GM19395 (cell line): ENCODE data around the gene TADA1.

Source experiments
- ATAC-seq: cut with Tn5 transposase; IDR thresholded peaks from one replicate; pipeline ENCODE4 v1.9.1; 2021; ENCODE audit warnings: mild to moderate bottlenecking, moderate library complexity; ENCODE audit not compliant: unreplicated experiment

TADA1 gene, protein sequence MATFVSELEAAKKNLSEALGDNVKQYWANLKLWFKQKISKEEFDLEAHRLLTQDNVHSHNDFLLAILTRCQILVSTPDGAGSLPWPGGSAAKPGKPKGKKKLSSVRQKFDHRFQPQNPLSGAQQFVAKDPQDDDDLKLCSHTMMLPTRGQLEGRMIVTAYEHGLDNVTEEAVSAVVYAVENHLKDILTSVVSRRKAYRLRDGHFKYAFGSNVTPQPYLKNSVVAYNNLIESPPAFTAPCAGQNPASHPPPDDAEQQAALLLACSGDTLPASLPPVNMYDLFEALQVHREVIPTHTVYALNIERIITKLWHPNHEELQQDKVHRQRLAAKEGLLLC

DNA sequence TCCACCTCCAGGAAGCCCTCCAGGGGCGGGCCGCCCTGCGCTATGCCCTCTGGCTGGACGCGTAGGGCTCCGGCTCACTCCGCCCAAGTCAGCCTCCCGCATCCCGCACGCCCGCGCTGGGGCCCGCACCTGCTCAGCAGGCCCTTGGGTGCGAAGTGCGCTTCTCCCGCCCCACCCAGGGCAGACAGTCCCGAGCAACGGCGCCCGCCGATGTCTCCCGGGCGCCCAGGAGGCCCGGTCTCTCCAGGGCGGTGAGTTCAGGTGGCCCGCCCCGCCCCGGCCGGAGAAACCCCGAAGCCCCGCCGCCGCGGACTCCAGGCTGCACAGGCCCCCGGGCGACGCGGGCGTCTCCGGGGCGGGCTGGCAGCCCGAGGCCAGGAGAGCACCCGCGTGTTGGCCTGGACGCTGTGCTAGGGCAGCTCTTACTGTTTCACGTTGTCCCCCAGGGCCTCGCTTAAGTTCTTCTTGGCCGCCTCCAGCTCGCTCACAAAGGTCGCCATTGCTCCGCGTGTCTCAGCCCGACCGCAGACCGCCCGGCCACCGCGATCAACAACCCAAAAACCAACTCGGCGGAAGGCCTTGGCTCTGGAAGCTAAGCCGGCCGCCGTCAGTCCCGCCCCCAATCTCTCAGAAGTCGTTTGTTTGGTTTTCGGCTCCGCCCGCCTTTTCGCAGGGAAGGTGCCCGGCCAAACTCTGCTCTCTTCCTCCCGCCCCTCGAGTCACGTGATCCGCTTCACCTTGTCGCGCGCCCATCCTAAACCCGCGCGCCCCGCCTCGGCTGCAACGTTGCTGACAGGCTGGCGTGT is at the start of gene TADA1:
Gene TADA1, minus strand, starts transcription at position 531 of the 806 bp plus-strand sequence. Its CDS starts 31 bp downstream, at position 500.
- ATAC-seq: peak; percentile 90

DNA sequence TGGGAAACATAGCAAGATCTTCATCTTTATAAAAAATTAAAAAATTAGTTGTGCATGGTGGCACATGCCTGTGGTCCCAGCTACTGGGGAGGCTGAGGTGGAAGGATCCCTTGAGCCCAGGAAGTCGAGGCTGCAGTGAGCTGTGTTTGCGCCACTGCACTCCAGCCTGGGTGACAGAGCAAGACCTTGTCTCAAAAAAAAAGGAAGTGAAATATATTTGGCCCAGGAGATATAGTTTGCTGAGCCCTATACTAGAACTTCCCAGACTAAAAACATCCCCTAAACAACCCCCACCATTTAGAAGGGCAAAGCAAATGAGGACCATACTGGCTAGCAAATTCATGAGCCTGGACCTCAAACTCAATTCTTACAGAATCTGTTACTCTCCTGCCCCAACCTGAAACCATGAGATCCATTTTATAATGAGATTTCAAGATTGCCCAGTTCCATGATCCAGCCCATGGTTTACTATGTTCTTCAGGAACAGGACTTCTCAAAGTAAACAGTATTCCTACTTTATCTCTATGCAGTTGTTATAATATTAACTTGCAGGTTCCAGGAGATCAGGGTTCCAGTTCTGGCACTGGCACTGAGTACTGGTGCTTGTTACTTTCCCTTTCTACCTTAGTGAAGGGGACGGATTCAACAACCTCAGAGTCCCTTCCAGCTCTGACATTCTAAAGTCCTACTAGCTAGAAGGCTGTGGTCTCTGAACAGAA is 48.9 kb upstream of the TADA1 start:
- peak; percentile 90 for ATAC-seq

DNA sequence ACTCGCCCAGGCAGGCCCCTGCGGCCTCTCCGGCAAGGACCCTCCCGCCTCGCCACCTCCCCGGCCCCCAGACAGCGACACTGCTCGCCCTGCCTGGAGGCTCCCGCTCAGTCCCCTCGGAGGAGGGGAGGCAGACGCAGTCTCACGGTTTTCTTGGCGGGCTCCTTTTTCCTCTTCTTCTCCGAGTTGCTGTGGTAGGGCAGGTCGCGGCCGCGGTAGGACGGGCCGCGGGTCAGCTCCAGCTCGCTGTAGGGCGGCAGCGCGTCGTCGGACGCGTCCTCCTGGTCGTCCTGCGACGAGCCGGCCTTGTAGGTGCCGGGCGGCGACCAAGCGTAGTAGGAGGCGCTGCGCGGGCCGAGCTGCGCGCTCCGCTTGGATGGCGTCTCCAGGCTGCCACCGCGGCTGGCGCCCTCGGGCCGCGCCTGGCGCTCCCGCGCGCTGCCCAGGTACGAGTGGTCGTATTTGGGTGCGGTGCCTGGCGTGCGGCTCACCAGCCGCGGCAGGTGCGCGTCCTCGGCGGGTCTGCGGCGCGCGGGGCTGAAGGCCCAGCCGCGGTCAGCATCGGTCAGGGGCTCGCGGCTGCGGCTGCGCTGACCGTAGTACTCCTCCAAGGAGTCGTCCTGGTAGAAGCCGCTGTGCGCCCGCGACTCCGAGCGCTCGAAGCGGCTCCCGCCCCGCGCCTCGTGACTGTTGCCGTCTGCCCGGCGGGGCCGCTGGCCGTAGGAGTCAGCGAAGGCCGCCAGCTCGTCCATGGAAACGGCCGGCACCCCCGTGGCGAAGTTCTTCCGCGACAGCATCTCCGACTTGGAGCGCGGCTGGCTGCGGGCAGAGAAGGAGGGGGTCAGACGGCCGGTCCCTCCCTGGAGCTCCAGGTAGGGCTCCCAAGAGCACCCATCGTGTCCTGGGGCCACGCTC is 44.8 kb upstream of the TADA1 start:
- no peak for ATAC-seq

DNA sequence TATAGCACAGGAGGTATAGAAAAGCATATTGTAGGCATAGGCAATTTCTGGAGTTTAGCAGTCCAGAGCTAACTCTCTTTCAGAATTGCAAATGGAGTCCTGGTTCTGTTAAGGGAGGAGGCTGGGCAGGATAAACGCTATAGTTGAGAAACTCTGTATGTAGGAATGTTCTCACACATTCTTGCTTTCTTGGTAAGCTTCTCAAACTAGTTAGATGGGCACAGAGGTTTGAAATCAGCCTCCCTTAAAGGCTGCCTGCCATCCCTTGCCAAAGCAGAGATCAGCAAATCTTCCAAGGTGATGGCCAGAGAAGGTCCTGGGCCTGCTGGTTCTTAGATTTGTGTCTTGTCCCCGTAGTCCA is 42.9 kb upstream of the TADA1 start:
- ATAC-seq: no peak

DNA sequence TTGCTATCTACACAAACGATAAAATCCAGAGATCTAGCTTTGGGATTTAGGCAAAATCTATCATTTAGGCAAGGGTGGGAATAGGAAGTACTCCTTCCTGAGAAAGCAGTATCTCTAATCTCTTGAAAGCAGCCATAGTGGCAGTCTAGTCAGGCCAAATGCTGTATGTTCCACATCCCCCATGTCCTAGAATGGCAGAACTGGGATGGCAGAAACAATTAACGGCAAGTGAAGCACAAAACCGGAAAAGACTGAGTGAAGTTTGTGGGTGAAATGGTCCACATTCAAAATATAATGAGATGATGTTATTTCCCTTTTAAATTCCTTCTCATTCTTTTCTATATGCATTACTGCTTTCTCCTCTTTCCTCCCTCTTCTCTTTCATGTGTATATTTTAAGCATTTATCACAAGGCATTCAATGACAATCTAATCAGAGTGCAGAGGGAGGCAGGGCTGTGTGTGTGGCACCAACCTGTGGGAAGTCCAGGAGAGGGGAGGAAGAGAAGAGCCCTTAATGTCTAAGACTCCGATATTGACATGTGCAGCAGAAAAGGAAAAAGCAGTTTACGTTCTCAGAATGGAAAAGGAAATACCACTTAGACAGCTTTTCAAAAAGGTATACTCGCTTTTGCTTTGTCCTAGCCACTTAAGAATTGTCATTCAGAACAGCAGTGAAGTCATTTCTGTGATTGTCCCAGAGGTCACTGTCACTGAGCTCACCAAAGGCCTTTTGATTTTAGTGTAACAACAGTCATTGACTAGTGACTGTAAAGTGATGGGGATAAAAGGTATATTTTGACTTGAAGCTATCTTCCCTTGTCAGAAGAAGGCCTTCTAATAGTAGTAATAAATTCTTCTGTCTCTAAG is 42.3 kb upstream of the TADA1 start:
- ATAC-seq: no peak

DNA sequence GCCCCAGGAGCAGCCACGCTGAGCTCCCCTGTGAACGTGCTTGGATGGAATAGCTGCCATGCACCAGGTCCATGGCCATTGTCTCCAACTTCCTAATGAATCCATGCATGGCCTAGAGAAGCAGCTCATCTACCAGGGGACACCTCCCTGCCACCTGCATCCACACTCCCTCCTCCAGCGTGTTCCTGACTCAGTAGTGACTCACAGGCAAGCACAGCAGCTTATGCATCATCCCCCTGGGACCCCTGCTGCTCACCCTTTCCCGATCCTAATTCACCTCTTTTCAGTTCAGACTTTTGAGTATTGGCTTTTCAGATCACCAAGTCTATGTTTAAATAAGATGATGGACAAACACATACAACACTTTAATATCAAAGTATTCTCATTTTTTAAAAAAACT is 39.9 kb upstream of the TADA1 start:
- ATAC-seq: no peak

DNA sequence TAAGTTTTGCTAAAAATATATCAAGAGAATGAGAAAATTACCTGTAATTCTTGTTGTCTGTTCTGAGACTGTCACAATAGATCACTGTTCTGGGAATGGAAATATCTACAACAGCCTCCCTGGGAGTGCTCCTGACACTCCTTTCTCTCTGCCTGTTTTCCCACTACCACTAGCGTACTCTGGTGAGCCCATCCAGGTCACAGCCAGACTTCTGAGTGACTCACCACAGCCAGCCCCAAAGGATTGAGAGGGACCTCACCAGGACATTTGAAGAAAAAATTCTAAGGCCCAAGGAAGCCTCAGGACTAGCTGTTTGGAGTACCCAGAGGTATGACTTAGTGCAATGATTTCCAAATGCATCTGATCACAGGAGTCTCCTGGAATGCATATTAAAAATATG is 39.0 kb upstream of the TADA1 start:
- no peak for ATAC-seq

DNA sequence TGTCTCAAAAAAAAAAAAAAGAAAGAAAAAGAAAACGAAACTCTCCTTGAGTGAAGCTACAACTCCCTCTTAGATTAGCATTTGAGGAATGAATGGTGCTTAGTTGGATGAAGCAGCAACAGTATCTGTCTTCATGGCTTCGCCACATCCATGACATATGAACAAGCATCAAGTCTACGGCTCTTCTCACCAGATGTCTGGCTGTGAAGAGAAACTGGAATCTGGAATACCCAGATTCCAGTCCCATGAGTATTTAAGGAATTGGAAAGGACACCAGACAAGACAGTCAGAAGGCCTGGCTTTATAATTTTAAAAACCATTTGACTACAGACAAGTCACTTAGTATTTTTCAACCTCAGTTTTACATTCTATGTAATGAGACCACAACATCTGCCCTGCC is 38.0 kb upstream of the TADA1 start:
- ATAC-seq: no peak

DNA sequence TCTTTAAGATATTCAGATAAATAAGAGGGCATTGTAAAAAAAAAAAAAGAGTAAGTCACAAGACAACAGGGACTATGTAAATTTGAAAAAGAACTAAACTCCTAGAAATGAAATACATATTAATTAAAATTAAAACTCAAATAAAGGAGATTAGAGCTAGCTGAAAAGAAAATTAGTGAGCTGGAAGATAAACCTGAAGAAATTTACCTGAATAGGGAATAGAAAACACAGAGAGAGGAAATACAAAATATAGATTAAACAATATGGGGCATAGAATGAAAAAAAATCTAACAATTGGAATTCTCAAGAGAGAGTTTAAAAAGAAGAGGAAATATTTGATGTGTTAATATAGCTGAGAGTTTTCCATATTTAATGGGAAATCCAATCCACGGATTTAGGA is 35.6 kb upstream of the TADA1 start:
- ATAC-seq: no peak

DNA sequence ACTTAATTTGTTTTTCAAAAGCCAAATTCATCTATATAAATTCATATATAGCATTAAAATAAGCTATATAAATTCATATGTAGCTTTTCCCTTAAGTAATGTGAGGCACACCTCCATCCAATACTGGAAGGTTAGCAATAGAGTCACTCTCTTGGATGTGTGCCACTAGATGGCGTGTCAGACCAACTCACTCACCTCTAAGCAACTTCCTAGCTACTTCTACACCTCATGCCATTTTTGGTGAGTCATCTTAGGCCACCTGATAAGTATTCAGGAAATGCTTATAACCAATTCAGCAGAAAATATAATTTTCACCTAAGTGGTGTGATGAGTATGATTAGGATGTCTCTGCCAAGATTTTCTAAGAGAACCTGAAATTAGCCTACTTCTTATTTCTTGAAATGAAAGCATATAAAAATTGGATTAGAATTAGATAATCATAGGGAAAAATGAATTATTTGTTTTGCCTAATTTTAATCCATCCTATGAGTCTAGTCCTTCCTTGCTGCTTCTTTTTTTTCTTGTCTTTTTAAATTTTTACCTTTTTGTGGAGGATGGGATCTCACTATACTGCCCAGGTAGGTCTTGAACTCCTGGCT is 34.4 kb upstream of the TADA1 start:
- ATAC-seq: peak; percentile 98

DNA sequence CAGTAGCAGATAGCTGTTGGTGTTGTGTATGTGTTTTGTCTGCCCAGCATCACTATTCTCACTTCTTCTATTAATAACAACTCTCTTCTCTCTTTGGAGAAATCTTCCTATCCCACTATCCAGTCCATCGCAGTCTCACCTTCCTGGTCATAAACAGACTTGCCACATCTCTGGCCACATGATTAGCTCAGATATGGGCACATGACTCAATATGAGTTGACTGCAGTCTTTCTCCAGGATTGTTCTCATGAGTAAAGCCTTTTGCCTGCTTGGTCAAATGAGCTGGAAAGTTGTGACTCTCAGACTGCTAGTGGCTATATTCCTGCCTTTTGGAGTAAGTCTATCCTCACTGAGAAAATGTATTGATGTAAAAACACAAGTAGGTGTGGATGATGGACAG is 32.9 kb upstream of the TADA1 start:
- ATAC-seq: no peak

DNA sequence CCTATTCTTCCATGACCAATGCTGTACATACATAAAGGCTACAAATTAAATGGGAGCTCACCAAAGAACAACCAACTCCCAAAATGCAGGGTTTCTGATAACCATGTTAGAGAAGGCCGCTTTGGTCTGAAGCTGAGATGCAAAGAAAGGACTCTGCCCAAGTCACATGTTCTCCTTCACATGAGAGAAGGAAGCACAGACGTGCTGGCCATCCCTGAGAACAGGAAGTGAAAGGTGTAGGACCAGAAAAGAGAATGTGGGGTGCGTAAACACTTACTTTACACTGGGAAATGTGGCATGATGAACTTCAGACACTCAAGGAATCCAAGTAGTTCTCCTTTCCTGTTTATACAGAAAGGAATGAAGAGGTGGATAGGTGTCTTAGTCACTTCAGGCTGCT is 31.7 kb upstream of the TADA1 start:
- ATAC-seq: no peak

DNA sequence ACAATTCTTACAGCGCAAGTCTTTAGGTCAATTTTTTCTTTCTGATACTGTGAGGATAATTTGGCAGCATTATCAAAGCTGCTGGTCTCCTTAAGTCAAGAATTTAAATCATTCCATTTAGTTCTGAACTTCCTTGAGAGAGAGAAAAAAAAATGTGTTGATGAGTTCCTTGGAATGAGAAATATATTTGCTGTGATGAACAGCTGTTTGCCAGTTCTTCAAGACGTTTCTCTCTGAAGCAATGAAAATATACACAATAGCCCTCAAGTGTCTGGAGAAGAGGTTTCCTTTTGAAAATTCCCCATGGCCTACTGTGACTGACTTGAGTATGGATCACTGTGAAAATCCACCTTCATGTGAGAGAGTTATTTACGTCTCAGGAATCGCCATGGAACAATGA is 31.0 kb upstream of the TADA1 start:
- ATAC-seq: no peak

DNA sequence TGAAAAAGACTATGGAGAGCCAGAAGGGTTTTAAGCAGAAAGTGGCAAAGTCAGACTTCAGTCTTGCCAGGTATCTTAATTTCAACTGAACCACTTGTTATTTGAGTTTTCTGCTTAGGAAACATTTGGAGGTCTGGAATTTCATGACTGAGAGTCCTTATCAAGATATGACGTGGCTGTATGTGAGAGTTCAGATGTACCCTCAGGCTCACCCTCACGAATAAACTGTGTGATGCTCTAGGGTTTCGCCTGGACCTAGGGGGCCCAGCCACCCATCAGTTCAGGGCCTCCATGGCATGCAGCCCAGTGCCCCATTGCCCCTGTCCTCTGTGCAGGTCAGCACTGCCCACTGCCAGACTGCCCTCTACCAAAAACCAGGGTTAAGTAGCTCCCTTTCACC is 30.6 kb upstream of the TADA1 start:
- ATAC-seq: no peak

DNA sequence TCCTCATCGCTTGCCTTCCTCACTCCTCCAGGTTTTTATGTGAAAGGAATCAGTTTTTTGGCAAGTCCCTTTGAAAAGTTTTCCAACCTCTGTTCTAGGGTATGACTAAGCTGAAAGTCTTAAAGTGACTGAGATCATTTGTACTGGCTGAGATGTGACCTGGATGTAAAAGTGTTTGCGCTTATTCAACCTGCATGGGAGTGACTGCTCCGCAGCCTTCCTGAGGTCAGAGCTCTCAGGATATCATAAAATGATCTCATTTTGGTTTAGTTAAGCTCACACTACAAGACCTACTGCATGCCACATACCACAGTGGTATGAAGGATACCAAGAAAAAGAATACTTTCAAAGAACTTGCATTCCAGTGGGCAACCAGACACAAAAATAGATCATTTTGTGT is 29.8 kb upstream of the TADA1 start:
- no peak for ATAC-seq

DNA sequence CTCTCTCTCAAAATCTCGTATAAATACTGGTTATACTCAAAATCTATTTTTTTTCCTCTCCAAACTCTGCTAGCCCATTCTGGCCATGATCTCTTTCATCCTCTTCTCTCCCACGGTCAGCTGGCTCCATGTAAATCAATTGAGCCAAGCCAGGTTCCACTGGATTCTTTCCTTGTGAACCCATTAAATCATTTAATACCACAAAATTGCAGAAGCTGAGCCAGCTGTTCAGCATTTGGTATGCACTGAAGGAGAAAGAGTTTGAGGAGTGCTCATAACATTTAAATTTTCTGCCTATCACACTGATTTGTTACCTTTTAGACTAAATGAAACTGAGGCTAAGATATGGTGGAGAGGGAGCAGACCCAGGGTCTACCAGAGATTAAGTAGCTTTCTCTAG is 29.1 kb upstream of the TADA1 start:
- ATAC-seq: no peak

DNA sequence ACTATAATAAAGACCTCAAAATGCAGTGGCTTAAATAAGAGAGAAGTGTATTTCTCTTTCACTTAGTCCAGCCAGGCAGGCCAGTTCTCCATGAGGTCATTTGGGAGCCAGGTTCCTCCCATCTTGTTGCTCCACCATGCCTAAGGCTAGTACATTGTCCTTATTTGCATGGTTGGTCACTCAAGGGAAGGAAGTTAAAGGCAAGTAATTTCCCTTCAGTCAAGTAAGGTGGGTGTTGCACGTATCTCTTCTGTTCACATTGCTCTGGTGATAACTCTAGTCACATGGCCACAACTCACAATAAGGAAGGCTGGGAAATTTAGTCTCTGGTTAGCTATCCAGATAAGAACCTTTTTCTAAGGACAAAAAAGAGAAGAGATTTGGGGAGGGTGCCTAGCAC is 27.2 kb upstream of the TADA1 start:
- no peak for ATAC-seq

DNA sequence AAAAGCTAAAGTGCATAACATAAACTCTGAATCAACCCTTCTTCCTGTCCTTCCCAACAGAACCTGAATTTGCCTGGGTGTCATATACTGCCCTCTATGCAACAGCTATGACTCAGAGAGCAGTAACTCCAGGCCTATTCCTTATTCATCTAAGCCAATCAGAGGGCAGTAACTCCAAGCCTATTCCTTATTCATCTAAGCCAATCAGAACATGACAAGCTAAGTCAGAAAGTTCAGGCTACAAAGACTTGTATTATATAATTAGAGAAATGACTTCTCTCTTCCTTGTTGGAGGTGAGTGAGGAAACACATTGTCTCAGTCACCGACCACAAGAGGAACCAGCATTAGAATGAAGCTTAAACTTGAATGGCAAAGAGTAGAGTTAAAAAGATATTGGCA is 26.2 kb upstream of the TADA1 start:
- no peak for ATAC-seq

DNA sequence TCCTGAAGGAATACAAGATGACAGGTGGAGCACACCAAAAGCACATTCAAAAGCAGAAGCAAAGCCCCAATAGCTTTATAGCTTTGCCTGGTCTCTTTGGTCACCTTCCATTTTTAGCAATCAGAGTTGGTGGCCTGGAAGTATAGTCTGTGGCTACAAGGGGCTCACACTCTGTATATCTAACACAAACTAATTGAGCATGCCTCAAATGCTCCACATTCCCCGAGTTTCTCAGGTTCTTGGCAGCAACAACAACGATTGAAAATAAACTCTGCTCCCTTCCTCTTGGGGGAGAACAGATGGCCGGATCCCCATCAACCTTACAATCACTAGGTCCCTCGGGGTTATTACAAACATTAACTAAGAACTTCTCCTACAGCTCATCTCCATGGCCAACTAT is 24.9 kb upstream of the TADA1 start:
- no peak for ATAC-seq
